ENCODE measurements around the gene SPSB4.
"Not testable (repeated sequence)": the region's sequence is repeated elsewhere in the genome, so short reads cannot be mapped to it uniquely, and the experiment has no call there.

SPSB4 gene

GRCh38 chr3:141114179-141114745, 63.1 kb downstream of the SPSB4 start:
- no peak for TF ChIP-seq CTCF (IDR thresholded peaks at IDR 0.05; ENCODE audit: borderline replicate concordance, insufficient read depth, low read depth, low read length)
- H3K4me3 ChIP-seq (ENCODE audit: low read depth, low read length) = no peak overlapping the region

GRCh38 chr3:141114816-141115460, 63.8 kb downstream of the SPSB4 start:
- peak; percentile 53 for TF ChIP-seq CTCF (IDR thresholded peaks at IDR 0.05; ENCODE audit: borderline replicate concordance, insufficient read depth, low read depth, low read length)
- no peak overlapping the region for H3K4me3 ChIP-seq (ENCODE audit: low read depth, low read length)

GRCh38 chr3:141115789-141116541, 64.8 kb downstream of the SPSB4 start:
- TF ChIP-seq CTCF (IDR thresholded peaks at IDR 0.05; ENCODE audit: borderline replicate concordance, insufficient read depth, low read depth, low read length) = no peak
- no peak overlapping the region for H3K4me3 ChIP-seq (ENCODE audit: low read depth, low read length)

GRCh38 chr3:141116721-141117120, 65.6 kb downstream of the SPSB4 start:
- no peak overlapping the region for H3K4me3 ChIP-seq (ENCODE audit: low read depth, low read length)
- TF ChIP-seq CTCF (IDR thresholded peaks at IDR 0.05; ENCODE audit: borderline replicate concordance, insufficient read depth, low read depth, low read length) = no peak

- H3K4me3 ChIP-seq (ENCODE audit: low read depth, low read length) = not testable (repeated sequence)
These were observed 66.8 kb downstream of the SPSB4 start for GRCh38 chr3:141117982-141118381.

- H3K4me3 ChIP-seq (ENCODE audit: low read depth, low read length) = no peak overlapping the region
- TF ChIP-seq CTCF (IDR thresholded peaks at IDR 0.05; ENCODE audit: borderline replicate concordance, insufficient read depth, low read depth, low read length) = no peak
These were observed 71.4 kb downstream of the SPSB4 start for GRCh38 chr3:141122455-141123030.

- H3K4me3 ChIP-seq (ENCODE audit: low read depth, low read length) = no peak overlapping the region
- no peak for TF ChIP-seq CTCF (IDR thresholded peaks at IDR 0.05; ENCODE audit: borderline replicate concordance, insufficient read depth, low read depth, low read length)
These were observed 72.7 kb downstream of the SPSB4 start for GRCh38 chr3:141123677-141124410.

All from GM12875 (cell line).